GM12873 (cell line): ENCODE results near the gene SUCLG2.

Experiments used
- TF ChIP-seq, protein P1 (sequence below): IDR thresholded peaks from 2 replicates; pipeline ENCODE4 v1.5.1; 2012; ENCODE audit warnings: low read depth, mild to moderate bottlenecking, moderate library complexity, low read length, control low read depth; ENCODE audit not compliant: insufficient read depth; ENCODE audit errors: missing control alignments

The SUCLG2 gene

DNA sequence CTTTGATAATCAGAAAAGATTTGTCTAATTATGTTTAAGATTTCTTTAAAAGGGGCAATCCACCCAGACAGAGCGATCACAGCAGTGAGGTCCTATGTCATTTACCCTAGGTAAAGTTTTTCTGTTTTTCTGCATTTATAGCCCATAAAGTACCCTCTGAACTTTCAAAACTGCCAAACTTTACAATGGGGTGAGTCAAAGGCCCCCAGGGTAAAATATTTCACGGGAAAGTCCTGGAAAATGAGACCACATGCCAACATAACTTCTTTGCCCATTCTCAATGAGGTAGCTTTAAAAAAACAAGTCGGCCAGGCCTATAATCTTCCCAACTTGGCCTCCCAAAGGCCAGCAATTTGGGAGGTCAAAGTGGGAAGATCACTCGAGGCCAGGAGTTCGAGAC is 53.0 kb downstream of the SUCLG2 start:
- TF ChIP-seq, protein P1, sequence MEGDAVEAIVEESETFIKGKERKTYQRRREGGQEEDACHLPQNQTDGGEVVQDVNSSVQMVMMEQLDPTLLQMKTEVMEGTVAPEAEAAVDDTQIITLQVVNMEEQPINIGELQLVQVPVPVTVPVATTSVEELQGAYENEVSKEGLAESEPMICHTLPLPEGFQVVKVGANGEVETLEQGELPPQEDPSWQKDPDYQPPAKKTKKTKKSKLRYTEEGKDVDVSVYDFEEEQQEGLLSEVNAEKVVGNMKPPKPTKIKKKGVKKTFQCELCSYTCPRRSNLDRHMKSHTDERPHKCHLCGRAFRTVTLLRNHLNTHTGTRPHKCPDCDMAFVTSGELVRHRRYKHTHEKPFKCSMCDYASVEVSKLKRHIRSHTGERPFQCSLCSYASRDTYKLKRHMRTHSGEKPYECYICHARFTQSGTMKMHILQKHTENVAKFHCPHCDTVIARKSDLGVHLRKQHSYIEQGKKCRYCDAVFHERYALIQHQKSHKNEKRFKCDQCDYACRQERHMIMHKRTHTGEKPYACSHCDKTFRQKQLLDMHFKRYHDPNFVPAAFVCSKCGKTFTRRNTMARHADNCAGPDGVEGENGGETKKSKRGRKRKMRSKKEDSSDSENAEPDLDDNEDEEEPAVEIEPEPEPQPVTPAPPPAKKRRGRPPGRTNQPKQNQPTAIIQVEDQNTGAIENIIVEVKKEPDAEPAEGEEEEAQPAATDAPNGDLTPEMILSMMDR, result no peak

DNA sequence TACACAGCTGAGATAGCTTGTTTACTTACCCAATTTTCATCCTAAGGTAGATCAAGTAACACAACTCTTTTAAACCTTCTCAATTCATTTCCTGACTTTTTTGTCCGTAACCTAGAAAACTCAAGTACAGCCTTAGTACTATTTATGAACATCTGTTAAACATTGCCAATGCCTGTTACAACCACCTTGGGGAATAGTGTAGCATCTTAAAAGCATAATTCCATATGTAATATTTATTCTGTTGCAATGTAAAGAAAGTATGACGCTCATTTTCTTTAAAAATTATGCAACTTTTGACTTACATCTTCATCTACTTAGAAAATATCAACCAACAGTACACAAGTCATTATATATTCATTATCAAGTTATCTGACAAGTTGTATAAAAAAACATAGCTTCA is 54.6 kb downstream of the SUCLG2 start:
- TF ChIP-seq, protein P1, result no peak

DNA sequence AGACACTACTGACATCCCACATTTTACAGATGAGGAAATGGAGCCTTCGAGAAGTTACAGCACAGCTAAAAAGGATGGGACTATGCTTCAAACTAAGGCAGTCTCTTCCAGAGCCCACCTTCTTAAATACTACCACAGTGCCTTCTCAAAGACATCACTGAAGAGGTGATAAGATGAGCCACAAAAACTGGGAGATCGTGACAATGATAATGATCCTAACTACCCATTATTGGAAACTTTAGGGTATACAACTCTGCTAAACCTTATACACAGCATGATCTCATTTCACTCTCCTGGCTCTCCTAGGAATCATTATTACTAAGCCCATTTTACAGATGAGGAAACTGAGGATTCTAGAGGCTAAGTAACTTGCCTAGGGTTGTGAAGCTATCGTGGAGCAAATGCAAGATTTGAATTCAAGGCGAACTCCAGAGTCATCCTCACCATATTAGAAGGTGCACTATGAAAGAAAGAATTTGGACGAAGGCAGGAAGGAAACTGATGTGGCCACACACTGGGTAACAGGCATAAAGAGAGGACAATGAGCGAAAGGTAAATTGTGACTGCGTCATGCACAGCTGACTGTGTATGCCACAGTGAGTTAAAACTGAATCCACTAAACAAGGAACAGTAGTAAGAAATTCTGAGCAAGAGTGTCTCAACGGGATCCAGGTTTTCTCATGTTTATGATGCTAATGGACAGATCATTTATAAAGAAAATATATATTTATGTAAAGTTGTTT is 55.4 kb downstream of the SUCLG2 start:
- TF ChIP-seq, protein P1, result no peak

DNA sequence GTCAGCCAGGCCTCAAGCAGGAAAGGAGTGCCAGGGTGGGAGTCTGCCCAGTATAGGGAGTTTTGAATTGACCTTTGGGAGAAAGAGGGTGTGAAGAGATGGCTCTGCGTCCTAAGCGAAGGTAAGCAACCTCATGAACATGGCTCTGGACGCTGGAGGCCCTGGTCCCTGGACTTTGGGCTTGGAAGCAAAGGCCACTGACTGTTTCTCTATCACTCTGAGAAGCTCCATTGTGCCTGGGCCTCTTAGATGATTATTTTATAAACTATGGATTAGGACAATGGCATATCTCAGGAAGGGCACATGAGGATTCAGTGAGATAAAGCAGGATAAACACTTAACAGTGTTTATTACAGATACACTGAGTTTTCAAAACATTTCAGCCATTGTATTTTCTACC is 59.0 kb downstream of the SUCLG2 start:
- TF ChIP-seq, protein P1, result no peak

DNA sequence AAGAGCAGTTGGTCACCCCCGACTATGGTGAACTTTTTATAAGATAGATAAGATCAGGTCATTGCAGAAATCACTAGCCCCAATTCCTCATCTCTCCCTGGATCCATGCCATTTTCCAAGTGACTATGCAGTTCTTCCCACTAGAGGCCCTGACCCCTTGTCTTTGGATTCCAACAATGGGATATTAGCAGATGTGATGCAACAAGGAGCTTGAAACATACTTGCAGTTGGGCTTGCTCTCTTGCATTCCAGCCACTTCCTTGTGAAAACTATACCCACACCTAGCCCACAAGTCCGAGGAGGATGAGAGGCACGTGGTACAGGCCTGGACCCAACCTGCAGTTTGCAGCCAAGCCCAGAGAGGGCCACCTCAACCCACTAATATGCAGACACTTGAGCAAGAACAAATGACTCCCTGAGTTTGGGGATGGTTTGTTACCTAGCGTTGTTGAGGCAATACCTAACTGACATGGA is 60.6 kb downstream of the SUCLG2 start:
- TF ChIP-seq, protein P1, result peak; percentile 22

DNA sequence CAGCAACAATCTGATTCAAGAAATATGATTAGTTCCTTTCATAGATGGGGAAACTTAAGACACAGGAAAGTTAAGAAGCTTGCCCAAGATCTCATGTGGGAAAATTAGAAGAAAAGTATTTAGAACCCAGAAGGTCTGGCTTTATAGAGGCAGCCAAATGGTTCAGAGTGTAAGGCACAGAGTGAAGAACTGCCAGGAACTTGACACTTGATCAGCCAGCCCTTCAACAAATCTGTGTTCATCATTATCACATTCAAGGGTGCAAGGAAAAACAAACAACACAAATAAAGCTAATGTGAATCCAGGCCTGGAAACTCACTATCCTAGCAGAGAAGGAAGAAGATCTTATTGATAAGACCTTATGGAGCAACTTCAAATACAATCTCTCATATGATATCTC is 62.4 kb downstream of the SUCLG2 start:
- TF ChIP-seq, protein P1, result no peak

DNA sequence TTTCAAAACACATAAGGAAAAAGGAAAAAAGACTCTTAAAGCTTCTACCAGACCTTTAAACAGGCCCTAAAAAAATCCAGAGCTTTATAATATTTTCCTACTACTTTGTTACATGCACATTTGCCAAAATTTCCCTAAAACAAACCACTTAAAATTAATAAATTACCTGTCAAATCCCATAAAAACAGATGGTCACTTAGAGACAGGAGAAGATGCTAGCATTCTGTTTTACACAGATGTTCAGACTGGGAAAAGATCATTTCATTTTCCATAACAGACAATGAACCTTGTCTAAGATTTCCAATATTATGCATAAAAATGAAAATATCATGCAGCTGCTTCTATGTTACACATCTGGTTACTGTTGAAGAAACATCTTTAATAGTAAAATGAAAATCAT is 66.6 kb downstream of the SUCLG2 start:
- TF ChIP-seq, protein P1, result no peak
